Measurements from ENCODE around the gene SIVA1. TPM values are rescaled to one million over a fixed set of nuclear protein-coding genes. Genes with fewer than 3 reads are reported as not detected.

SIVA1 gene
- total and polyA plus RNA-seq, 9 of the 15 experiments (the other 6 are each of a cell fraction or from before 2014, with no cell fraction given): 4.2 to 186 (median 54.2) TPM

DNA sequence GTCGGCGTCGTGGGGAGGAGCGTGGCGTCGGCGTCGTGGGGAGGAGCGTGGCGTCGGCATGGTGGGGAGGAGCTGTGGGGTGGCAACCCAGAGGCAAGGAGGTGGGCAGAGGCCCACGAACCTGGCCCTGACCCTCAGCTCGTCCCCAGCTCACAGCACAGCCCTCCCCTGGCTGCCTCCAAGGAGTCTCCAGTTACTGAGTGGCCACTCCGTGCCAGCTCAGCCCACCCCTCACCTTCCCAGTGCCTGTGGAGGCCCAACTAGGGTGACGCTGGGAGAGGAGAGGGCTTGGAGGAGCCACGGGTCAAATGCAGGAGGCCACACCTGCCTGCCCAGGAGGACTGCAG, 23.1 kb upstream of the SIVA1 start (continued):
- TF ChIP-seq, protein P1, sequence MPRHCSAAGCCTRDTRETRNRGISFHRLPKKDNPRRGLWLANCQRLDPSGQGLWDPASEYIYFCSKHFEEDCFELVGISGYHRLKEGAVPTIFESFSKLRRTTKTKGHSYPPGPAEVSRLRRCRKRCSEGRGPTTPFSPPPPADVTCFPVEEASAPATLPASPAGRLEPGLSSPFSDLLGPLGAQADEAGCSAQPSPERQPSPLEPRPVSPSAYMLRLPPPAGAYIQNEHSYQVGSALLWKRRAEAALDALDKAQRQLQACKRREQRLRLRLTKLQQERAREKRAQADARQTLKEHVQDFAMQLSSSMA (CRISPR knock-in tag; IDR thresholded peaks at IDR 0.05): 0 out of 2 replicates have a peak, but pooled peaks have one; percentile 40
- TF ChIP-seq, protein P2, sequence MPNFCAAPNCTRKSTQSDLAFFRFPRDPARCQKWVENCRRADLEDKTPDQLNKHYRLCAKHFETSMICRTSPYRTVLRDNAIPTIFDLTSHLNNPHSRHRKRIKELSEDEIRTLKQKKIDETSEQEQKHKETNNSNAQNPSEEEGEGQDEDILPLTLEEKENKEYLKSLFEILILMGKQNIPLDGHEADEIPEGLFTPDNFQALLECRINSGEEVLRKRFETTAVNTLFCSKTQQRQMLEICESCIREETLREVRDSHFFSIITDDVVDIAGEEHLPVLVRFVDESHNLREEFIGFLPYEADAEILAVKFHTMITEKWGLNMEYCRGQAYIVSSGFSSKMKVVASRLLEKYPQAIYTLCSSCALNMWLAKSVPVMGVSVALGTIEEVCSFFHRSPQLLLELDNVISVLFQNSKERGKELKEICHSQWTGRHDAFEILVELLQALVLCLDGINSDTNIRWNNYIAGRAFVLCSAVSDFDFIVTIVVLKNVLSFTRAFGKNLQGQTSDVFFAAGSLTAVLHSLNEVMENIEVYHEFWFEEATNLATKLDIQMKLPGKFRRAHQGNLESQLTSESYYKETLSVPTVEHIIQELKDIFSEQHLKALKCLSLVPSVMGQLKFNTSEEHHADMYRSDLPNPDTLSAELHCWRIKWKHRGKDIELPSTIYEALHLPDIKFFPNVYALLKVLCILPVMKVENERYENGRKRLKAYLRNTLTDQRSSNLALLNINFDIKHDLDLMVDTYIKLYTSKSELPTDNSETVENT (CRISPR knock-in tag; IDR thresholded peaks at IDR 0.05): 0 out of 2 replicates have a peak, but pooled peaks have one; percentile 19
- peak; percentile 63 for TF ChIP-seq RBFOX2 (IDR thresholded peaks at IDR 0.05; ENCODE audit: low read depth, low read length)

- Histone ChIP-seq H3K4me1 (replicated peaks in 1 of 2; ENCODE audit: control insufficient read depth in 2 of 2, insufficient read depth in 2 of 2, low read length in 2 of 2) (peaks cover 9 to 90% of the 10 kb centered on the region in 2 experiments), H3K9me1 (ENCODE audit: control insufficient read depth, insufficient read depth, low read length) (peaks cover 4% of the 10 kb centered on the region), H3K4me3 (peak overlapping the region; percentile 40), H3K79me2 (ENCODE audit: control insufficient read depth, insufficient read depth, low read length) (peaks cover 3% of the 10 kb centered on the region; the same call in 1 of the 3 replicates), H3K9me3 (replicated peaks; ENCODE audit: control insufficient read depth, insufficient read depth, low read depth, low read length) (no peaks in the 10 kb centered on the region), H3K36me3 (ENCODE audit: control insufficient read depth, insufficient read depth, low read length) (no peaks in the 10 kb centered on the region), H2AFZ (ENCODE audit: low read depth, low read length) (no peak overlapping the region), H4K20me1 (replicated peaks; ENCODE audit: control insufficient read depth, insufficient read depth, low read length) (no peaks in the 10 kb centered on the region; the same call in 1 of the 2 replicates), H3K9ac (ENCODE audit: insufficient read depth in 1 of 2, low read depth in 2 of 2, low read length in 2 of 2) (peak overlapping the region; percentile 79 to 83), H3K27ac (ENCODE audit: extremely low read depth, low read depth, low read length) (peak overlapping the region; percentile 85), H3K27me3 (ENCODE audit: control insufficient read depth in 2 of 2, insufficient read depth in 2 of 2, low read length in 2 of 2) (no peaks in the 10 kb centered on the region), H3K4me2 (ENCODE audit: insufficient read depth, low read length) (peak overlapping the region; percentile 84)
- no TSS peak for BruUV-seq (replicated peaks)
- ChIA-PET POLR2A (interaction anchor here (0.6 kb wide), 1 partner anchor 109 kb away, joined by 3 read pairs; no protein-coding TSS in a partner anchor), CTCF (ENCODE audit: low intra/inter-chr PET ratio) (no interaction called here)
- ATAC-seq (peak; percentile 72), FAIRE-seq (no peak), DNase-seq (ENCODE audit: extremely low read depth in 1 of 4, low spot score in 3 of 4) (peak; percentile 66 to 74 (median 68))
- in situ Hi-C loops (cut with MboI): no loop called here
- 0% methylated on average over 5 of the region's 5 CpGs for WGBS (ENCODE audit: insufficient coverage, low coverage, missing lambda C conversion rate)
- intact Hi-C loops (cut with micrococcal nuclease): no loop called here
- TF ChIP-seq NRF1 (conservative IDR thresholded peaks at IDR 0.05 in 1 of 2, IDR thresholded peaks at IDR 0.05 in 1 of 2) (peak; percentile 60 to 64), ZNF239 (CRISPR knock-in tag; IDR thresholded peaks at IDR 0.05) (no peak), PHB (CRISPR knock-in tag; IDR thresholded peaks at IDR 0.05) (no peak), ZFP36 (IDR thresholded peaks at IDR 0.05; ENCODE audit: low read depth, low read length, partially characterized antibody) (peak; percentile 51), XRCC3 (IDR thresholded peaks at IDR 0.05) (no peak), TBL1XR1 (IDR thresholded peaks at IDR 0.05; ENCODE audit: low read length in 2 of 2) (no peak), ZNF121 (CRISPR knock-in tag; conservative IDR thresholded peaks at IDR 0.05) (0 out of 2 replicates have a peak, but pooled peaks have one; percentile 3), ESRRB (CRISPR knock-in tag; IDR thresholded peaks at IDR 0.05; ENCODE audit: borderline replicate concordance) (no peak), ZFPM2 (CRISPR knock-in tag; IDR thresholded peaks at IDR 0.05) (no peak), YY1 (IDR thresholded peaks at IDR 0.05; ENCODE audit: borderline replicate concordance in 1 of 3, control insufficient read depth in 1 of 3, extremely low read depth in 1 of 3, insufficient read depth in 3 of 3, insufficient read length in 1 of 3, insufficient replicate concordance in 2 of 3, low read depth in 1 of 3, low read length in 2 of 3) (no peak)
- TF ChIP-seq, protein P3, sequence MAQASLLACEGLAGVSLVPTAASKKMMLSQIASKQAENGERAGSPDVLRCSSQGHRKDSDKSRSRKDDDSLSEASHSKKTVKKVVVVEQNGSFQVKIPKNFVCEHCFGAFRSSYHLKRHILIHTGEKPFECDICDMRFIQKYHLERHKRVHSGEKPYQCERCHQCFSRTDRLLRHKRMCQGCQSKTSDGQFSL (CRISPR knock-in tag; IDR thresholded peaks at IDR 0.05): 0 out of 2 replicates have a peak, but pooled peaks have one; percentile 41
- TF ChIP-seq, protein P3 (tag; IDR thresholded peaks at IDR 0.05): no peak
- TF ChIP-seq, protein P4, sequence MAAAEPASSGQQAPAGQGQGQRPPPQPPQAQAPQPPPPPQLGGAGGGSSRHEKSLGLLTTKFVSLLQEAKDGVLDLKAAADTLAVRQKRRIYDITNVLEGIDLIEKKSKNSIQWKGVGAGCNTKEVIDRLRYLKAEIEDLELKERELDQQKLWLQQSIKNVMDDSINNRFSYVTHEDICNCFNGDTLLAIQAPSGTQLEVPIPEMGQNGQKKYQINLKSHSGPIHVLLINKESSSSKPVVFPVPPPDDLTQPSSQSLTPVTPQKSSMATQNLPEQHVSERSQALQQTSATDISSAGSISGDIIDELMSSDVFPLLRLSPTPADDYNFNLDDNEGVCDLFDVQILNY (CRISPR knock-in tag; IDR thresholded peaks at IDR 0.05): no peak
These were observed 22.5 kb upstream of the SIVA1 start for GRCh38 chr14:104730487-104730886.

Data from K562 (cell line).